ENCODE data around the gene KRT85.

Gene KRT85

DNA sequence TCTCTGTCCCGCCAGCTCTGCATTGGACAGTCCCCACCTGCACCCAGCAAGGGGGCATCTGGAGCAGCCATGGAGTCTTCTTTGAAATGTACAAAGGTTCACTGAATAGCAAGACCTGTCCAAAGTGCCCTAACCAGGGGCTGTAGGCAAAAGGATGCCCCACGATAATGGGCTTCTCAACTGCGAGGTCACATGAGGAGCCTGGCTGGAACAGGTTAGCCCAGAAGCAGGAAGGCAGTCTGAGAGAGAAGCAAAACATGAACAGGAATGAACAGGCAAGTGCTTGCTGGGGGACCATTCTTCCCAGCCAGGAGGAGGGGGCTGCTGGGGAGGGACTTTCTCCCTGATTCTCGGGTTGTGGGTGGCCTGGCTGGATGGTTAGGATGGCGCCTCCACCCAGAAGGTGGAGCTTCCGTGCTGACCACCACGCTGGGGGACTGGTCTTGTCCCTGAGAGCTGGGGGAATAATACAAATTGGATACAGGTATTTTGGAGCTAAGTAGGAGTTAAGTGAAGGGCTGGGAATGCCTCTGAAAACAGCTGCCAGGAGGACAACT is 7.1 kb downstream of the KRT85 start:
- no peak for TF ChIP-seq JUND (IDR thresholded peaks at IDR 0.05; ENCODE audit: low read depth)
- peak in 1 of 2 experiments; percentile 31 for DNase-seq (ENCODE audit: low read depth in 1 of 2, low spot score in 1 of 2)
- in situ Hi-C loops (cut with HindIII; ENCODE audit: low pct_unique_long_range_greater_than_20kb, low sequenced_read_pairs): no loop called here

DNA sequence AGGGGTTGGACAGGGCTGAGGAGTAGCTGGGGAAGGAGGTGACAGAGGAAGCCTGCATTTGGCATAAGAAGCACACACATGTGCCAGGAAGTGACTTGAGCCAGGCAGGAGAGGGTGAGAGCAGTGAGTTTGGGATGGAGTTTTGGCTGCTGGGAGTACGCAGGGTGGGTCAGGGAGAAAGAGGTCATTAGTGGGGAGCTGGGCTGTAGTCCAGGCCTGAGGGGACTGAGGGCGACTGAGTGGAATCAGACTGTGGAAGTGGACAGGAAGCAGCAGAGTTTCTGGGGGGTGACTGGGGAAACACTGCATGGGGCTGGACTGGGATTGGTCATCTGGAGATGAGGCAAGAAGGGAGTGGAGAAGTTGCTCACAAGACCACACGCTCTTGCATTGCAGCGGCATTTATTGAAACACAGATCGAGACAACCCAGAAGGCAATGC is 7.6 kb downstream of the KRT85 start:
- no peak for DNase-seq (ENCODE audit: low read depth in 1 of 2, low spot score in 1 of 2)
- in situ Hi-C loops (cut with HindIII; ENCODE audit: low pct_unique_long_range_greater_than_20kb, low sequenced_read_pairs): no loop called here
- no peak for TF ChIP-seq JUND (IDR thresholded peaks at IDR 0.05; ENCODE audit: low read depth)

DNA sequence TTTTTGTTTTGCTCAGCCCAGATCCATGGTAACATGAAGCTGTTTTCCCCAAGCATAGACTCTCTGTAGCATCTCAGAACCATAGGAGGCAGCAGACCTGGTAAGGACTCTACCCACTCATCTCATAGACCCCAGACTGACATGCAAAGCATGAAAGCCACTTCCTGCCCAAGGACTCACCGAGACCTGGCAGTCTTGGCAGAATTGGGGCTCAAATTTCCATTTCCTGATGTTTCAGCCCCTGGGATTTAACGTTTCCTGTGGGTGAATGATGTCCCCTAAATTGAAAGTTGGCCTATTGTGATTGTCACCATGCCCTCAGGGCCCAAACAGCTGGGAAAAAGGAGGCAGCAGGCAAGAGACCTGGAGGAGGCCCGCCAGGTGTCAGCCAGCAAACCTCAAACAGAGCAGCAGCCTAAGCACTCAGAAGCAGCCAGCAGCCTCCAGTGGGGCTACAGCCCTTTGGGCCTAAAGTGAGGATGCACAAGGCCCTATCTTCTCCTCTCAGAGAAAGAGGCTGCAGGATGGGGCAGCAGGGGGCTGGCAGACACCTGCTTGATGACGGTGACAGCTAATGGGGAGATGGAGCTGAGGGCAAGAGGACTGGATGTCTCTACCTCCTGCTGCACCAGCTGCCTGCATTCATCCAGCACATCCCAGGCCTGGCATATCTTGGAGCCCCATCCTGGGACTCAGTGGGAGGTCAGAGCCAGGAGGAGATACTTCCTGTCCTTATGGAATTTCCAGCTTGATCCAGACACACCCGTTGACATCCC is 8.5 kb downstream of the KRT85 start:
- no peak for DNase-seq (ENCODE audit: low read depth in 1 of 2, low spot score in 1 of 2)
- in situ Hi-C loops (cut with HindIII; ENCODE audit: low pct_unique_long_range_greater_than_20kb, low sequenced_read_pairs): no loop called here
- TF ChIP-seq JUND (IDR thresholded peaks at IDR 0.05; ENCODE audit: low read depth): no peak

DNA sequence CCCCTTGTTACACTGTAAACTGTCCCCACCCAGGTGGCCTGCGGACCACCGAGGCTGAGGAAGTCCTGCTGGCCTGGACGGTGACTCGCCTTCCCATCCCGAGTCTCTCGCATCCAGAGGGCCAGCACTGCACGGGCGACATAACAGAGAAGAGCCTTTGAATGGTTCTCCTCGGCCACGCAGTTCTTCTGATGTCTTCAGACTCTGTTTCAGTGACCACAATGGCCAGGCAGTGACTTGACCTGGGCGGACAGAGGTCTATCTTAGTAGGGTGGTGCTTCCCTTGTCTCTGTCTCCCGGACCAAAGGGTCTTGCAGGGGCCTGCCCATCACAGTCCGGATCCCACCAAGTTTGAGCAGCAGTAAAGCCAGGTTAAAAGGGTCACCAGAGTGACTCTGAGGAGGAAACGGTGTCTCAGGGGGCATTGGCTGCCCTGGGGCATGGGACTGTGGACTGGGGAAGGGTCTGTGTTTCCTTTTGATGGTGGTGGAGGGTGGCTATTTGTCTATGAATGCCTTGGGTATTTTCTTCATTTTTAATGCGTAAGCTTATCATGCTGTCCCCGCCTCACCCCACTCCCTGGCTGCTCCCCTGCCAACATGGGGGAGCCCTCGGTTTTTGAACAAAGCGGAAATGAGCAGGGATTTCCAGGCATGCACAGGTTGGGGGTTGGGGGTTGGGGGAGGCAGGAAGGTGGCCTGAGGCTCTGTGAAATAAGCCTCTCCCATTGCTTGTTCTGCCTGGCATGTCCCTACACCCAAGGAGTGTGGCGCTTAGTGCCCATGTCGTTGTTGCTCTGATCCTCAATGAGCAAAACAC is 10.3 kb downstream of the KRT85 start:
- no peak for DNase-seq (ENCODE audit: low read depth in 1 of 2, low spot score in 1 of 2)
- TF ChIP-seq JUND (IDR thresholded peaks at IDR 0.05; ENCODE audit: low read depth): no peak
- in situ Hi-C loops (cut with HindIII; ENCODE audit: low pct_unique_long_range_greater_than_20kb, low sequenced_read_pairs): no loop called here

DNA sequence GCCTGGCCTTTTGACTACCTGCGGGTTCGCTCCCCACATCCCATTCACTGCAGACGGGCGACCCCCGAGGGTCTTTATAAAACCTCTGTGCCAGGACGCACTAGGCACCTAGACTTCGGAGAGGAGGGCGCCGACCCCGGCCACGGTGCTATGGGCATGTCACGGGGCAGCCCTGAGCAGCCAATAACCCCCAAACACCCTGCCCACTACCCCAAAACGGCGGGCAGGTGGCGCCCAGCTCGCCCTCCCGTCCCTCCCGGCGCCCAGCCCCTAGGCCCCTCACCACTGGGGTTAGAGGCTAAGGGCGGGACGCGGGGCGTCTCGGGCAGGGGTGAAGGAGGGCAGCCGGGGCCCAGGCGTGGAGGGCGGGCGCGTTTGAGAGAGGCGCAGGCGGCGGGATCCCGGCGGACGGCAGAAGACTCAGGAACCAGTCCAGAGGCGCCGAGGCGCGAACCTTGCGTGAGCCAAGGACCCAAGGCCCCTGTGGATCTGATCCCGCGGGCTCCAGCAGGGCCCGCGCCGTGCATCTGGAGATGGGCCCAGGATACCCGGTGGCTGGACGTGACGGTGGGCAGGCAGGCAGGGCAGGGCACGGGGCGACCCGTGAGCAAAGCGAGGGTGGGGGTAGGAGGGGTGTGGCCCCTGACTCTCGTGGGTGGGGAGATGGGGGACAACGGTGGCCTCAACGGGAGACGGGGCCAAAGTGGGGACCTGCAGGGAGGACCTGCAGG is 11.1 kb downstream of the KRT85 start:
- in situ Hi-C loops (cut with HindIII; ENCODE audit: low pct_unique_long_range_greater_than_20kb, low sequenced_read_pairs): no loop called here
- no peak for DNase-seq (ENCODE audit: low read depth in 1 of 2, low spot score in 1 of 2)
- no peak for TF ChIP-seq JUND (IDR thresholded peaks at IDR 0.05; ENCODE audit: low read depth)

DNA sequence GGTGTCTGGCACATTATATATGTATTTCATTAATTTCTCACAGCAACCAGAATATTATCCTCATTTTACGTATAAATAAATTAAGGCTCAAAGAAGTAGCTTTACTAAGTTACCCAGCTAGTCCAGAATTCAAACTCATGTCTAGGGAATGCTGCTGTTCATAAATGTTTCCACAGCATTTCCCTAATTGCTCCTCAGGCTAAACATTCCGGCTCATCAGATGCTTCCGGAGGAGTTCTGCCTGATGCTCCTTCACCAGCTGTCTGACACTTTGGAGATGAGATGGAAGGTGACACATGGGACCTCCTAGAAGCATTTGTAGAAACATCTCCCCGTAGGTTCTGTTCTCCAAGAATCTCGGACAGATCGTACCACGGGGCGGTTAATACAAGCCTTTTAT is 12.1 kb downstream of the KRT85 start:
- TF ChIP-seq JUND (IDR thresholded peaks at IDR 0.05; ENCODE audit: low read depth): no peak
- in situ Hi-C loops (cut with HindIII; ENCODE audit: low pct_unique_long_range_greater_than_20kb, low sequenced_read_pairs): no loop called here
- no peak for DNase-seq (ENCODE audit: low read depth in 1 of 2, low spot score in 1 of 2)

DNA sequence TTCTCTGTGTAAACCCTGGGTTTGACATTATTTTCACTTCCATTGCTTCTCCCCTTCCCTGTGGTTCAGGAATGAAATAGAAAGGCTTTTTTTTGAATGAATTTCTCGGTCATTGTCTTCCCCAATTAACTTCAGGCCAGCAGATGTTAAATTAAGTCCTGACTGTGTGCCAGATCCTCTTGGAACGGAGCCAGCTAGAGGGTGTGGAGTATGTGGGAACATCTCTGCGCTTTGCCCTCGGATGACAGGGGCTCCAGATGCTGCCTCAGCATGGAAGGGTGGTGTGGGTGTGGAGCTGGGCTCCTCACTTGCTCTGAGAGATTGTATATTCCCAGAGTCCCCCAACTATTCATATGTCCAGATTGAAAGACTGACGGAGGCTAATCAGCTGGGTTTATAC is 13.1 kb downstream of the KRT85 start:
- TF ChIP-seq JUND (IDR thresholded peaks at IDR 0.05; ENCODE audit: low read depth): no peak
- no peak for DNase-seq (ENCODE audit: low read depth in 1 of 2, low spot score in 1 of 2)
- in situ Hi-C loops (cut with HindIII; ENCODE audit: low pct_unique_long_range_greater_than_20kb, low sequenced_read_pairs): no loop called here

DNA sequence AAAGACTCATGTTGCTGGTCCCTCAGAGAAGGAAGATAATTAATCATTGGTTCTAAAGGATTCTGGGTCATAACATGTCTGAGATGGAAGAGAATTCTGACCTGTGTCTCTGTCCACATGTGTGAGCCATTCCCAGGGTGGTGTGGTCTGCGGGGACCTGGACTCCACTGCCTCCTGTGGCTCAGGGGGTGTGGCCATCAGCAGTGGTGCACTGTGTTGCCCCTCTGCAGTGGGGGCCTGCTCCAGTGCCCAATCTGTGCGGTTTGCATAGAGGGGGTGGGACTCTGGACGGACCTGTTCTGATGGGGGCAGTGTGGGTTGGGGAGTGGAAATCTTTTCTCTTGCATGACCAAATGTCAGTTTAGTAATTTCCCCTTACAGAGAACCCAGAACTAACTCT is 13.5 kb downstream of the KRT85 start:
- no peak for DNase-seq (ENCODE audit: low read depth in 1 of 2, low spot score in 1 of 2)
- TF ChIP-seq JUND (IDR thresholded peaks at IDR 0.05; ENCODE audit: low read depth): no peak
- in situ Hi-C loops (cut with HindIII; ENCODE audit: low pct_unique_long_range_greater_than_20kb, low sequenced_read_pairs): no loop called here

DNA sequence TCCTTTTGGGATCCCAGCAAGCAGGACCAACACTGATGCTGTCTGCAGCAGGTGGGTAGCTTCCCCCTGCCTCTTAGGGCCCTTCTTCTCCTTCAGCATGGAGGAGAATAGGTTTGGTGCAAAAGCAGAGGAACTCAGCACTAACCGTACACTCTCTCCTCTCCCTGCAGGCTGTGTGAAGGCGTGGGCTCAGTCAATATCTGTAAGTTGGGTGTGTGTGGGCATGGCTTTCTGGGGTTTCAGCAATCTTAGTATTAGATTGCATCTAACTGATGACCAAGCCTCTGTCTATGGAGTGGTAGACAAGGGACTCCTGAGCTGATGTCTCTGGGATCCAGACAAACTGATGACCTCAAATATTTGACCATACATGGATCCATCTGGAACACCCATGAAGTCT is 14.3 kb downstream of the KRT85 start:
- TF ChIP-seq JUND (IDR thresholded peaks at IDR 0.05; ENCODE audit: low read depth): no peak
- DNase-seq (ENCODE audit: low read depth in 1 of 2, low spot score in 1 of 2): no peak
- in situ Hi-C loops (cut with HindIII; ENCODE audit: low pct_unique_long_range_greater_than_20kb, low sequenced_read_pairs): no loop called here

DNA sequence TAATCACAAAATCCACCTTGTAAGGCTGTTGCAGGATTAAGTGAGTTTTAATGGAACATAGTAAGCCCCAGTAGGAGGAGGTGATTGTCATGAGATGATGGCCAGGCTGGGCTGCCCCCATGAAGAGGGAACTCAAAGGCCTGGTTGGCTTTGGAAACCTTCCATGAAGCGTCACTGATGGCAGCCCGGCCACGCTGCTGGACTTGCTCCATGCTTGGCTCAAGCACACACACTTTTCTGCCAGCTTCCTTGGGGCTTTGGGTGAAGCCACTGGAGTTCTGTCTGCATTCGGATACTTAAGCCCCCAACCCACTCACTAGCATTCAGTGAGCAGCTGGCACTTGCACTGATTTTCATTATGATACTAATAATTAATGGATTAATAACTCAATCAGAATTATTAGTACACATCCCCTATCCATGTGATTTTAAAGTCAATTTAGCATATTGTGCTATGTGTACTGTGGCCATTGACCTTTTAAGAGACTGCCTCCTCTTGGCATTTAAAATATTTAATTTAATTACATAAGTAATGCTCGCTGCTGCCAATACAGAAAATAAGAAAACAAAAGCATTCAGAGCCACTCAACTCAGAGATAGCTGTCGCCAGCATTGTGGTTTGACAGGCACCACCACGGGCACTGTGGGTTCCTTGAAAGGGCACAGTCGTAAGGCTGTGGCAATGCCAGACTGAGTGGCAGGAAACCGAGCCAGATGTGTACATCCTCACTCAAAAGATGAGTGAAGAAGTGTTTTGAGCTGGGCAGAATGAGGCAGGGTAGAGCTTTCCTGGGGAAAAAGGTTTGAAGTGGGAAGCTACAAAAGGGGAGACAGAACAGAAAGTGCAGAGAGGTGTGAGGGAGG is 15.9 kb downstream of the KRT85 start:
- in situ Hi-C loops (cut with HindIII; ENCODE audit: low pct_unique_long_range_greater_than_20kb, low sequenced_read_pairs): no loop called here
- no peak for TF ChIP-seq JUND (IDR thresholded peaks at IDR 0.05; ENCODE audit: low read depth)
- DNase-seq (ENCODE audit: low read depth in 1 of 2, low spot score in 1 of 2): peak in 1 of 2 experiments; percentile 33

DNA sequence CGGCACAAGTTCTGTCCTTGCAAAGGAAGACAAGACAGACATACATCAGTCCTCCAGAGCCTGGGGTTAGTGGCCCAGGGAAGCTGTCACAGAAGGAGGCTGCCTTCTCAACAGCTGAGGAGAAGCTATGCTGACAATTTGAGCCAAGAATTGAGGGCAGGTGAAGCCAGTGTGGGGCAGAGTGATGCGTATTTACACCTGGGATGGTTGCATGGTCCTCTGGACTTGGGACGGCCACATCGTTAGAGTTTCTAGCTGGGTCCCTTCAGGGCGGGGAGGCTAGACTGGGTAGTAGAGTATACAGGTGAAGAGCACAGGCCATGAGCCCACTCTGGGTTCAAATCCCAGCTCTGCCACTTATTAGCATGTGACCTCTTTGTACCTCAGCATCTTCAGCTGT is 16.5 kb downstream of the KRT85 start:
- DNase-seq (ENCODE audit: low read depth in 1 of 2, low spot score in 1 of 2): no peak
- in situ Hi-C loops (cut with HindIII; ENCODE audit: low pct_unique_long_range_greater_than_20kb, low sequenced_read_pairs): no loop called here
- TF ChIP-seq JUND (IDR thresholded peaks at IDR 0.05; ENCODE audit: low read depth): no peak

All from T47D (cell line).